ENCODE data around the gene MACIR.

DNA sequence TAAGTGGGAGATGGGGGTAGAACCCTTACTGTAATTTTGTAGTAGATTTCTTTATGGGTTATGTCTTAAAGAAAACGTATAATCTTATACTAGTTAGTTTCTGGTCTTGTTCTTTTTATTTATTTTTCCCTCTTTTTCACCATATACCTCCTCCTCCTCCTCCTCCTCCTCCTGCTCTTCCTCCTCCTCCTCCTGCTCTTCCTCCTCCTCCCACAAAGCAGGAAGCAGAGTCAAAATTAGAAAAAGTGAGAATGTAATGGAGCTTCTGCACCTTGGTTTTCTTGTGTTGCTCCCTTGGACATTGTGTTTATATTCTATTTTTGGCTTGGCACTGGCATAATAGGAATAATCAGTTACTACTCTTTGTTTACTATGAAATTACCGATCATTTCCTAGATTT is 4.5 kb downstream of the MACIR start:
- TF ChIP-seq, protein P1, sequence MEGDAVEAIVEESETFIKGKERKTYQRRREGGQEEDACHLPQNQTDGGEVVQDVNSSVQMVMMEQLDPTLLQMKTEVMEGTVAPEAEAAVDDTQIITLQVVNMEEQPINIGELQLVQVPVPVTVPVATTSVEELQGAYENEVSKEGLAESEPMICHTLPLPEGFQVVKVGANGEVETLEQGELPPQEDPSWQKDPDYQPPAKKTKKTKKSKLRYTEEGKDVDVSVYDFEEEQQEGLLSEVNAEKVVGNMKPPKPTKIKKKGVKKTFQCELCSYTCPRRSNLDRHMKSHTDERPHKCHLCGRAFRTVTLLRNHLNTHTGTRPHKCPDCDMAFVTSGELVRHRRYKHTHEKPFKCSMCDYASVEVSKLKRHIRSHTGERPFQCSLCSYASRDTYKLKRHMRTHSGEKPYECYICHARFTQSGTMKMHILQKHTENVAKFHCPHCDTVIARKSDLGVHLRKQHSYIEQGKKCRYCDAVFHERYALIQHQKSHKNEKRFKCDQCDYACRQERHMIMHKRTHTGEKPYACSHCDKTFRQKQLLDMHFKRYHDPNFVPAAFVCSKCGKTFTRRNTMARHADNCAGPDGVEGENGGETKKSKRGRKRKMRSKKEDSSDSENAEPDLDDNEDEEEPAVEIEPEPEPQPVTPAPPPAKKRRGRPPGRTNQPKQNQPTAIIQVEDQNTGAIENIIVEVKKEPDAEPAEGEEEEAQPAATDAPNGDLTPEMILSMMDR (IDR thresholded peaks at IDR 0.05), result no peak
- no peak for TF ChIP-seq POLR2A (IDR thresholded peaks at IDR 0.05)
